GM12878 (cell line): ENCODE results near the gene CEBPG. TPM values are rescaled to one million over a fixed set of nuclear protein-coding genes. Genes with fewer than 3 reads are reported as not detected.

Experiments used
- ATAC-seq: fragments of 200-7000 bp; cut with Tn5 transposase; 3 replicates; pipeline ENCODE4 v1.9.1; 2020; ENCODE audit warnings: mild to moderate bottlenecking, moderate library complexity
- BruUV-seq: library from RNA; stranded (reverse); fragments of 400-500 nt; replicated peaks from 2 replicates; lab custom pipeline; 2021; lab: Mats Ljungman, UMichigan
- CTCF ChIA-PET: fragments of 300-600 bp; sonication (Branson Sonifier 250); formaldehyde crosslinking; extraction: SDS; loops from one replicate; lab custom pipeline; 2021; ENCODE audit warnings: inconsistent platforms; lab: Yijun Ruan, JAX
- POLR2A ChIA-PET: fragments of 350-600 bp; formaldehyde crosslinking; extraction: SDS; loops from one replicate; lab custom pipeline; 2021; ENCODE audit warnings: inconsistent platforms; lab: Charles Lee
- RAD21 ChIA-PET: fragments of 300-600 bp; sonication (Branson Sonifier 250); formaldehyde crosslinking; loops from one replicate; lab custom pipeline; 2023; ENCODE audit warnings: antibody characterized with exemption; ENCODE audit not compliant: unreplicated experiment; lab: Charles Lee
- SMC1A ChIA-PET: fragments of 300-600 bp; sonication (Branson Sonifier 250); formaldehyde crosslinking; loops from one replicate; lab custom pipeline; 2023; ENCODE audit not compliant: unreplicated experiment, uncharacterized antibody; lab: Charles Lee
- DNase-seq: peaks from one replicate; pipeline ENCODE4 v3.0.0-alpha.2; 2011; ENCODE audit warnings: low read depth, low spot score
- FAIRE-seq: peaks from 3 replicates; lab custom pipeline; 2011; peaks lifted over from hg19 to GRCh38; lab: Jason Lieb, UNC
- H2AFZ ChIP-seq: 2 replicates; pipeline ENCODE4 v1.6.0; 2011; ENCODE audit warnings: low read depth, low read length, control low read depth; ENCODE audit not compliant: control insufficient read depth
- H3K27ac ChIP-seq: 2 replicates; pipeline ENCODE4 v1.5.1; 2011; ENCODE audit warnings: control low read depth; ENCODE audit not compliant: control insufficient read depth, insufficient read depth
- H3K27me3 ChIP-seq, 2 experiments: replicated peaks in 1 of 2; 2 replicates each; pipeline versions ENCODE4 v1.6.0 to v1.6.1; 2011; ENCODE audit warnings: low read length in 1 of 2; ENCODE audit not compliant: control insufficient read depth in 2 of 2, insufficient read depth in 2 of 2
- H3K36me3 ChIP-seq, 2 experiments: 2 replicates each; pipeline ENCODE4 v1.5.1; 2011; ENCODE audit warnings: low read length in 1 of 2; ENCODE audit not compliant: control insufficient read depth in 2 of 2, insufficient read depth in 2 of 2
- H3K4me1 ChIP-seq: 2 replicates; pipeline ENCODE4 v1.6.1; 2011; ENCODE audit warnings: mild to moderate bottlenecking, low read length, moderate library complexity, mixed read lengths; ENCODE audit not compliant: control insufficient read depth, insufficient read depth
- H3K4me2 ChIP-seq: 2 replicates; pipeline ENCODE4 v1.6.0; 2011; ENCODE audit warnings: control low read depth; ENCODE audit not compliant: control insufficient read depth, insufficient read depth
- H3K4me3 ChIP-seq: fragments of 200-600 bp; sonication (generic); 2 replicates; pipeline ENCODE4 v1.5.1; 2016
- H3K79me2 ChIP-seq: 2 replicates; pipeline ENCODE4 v1.6.0; 2011; ENCODE audit warnings: low read length; ENCODE audit not compliant: control insufficient read depth, insufficient read depth
- H3K9ac ChIP-seq: 2 replicates; pipeline ENCODE4 v1.8.0; 2011; ENCODE audit warnings: low read length, control low read depth, mixed read lengths; ENCODE audit not compliant: control insufficient read depth, insufficient read depth
- H3K9me3 ChIP-seq: replicated peaks from 3 replicates; pipeline ENCODE4 v1.5.1; 2011; ENCODE audit warnings: mild to moderate bottlenecking, low read length; ENCODE audit not compliant: control insufficient read depth, insufficient read depth
- H4K20me1 ChIP-seq: 2 replicates; pipeline ENCODE4 v1.6.0; 2011; ENCODE audit not compliant: control insufficient read depth, insufficient read depth
- ATF7 ChIP-seq: fragments of 450-650 bp; IDR thresholded peaks from 2 replicates; pipeline ENCODE4 v1.6.1; 2016; ENCODE audit warnings: low read depth, mild to moderate bottlenecking
- CHD1 ChIP-seq: IDR thresholded peaks from 2 replicates; pipeline ENCODE4 v1.6.1; 2012; ENCODE audit warnings: low read depth, low read length, improper control_type of control experiment
- NR2C2 ChIP-seq: IDR thresholded peaks from 2 replicates; pipeline ENCODE4 v1.6.1; 2011; ENCODE audit warnings: borderline replicate concordance, low read depth; ENCODE audit not compliant: control insufficient read depth, insufficient read length
- ZNF24 ChIP-seq: fragments of 450-650 bp; IDR thresholded peaks from 2 replicates; pipeline ENCODE4 v1.6.1; 2017; ENCODE audit warnings: antibody characterized with exemption, mild to moderate bottlenecking
- WGBS: methylation state at CpG from one replicate; pipeline ENCODE4 v1.1.6; 2016; ENCODE audit warnings: low lambda C conversion rate; ENCODE audit not compliant: insufficient replicate concordance, insufficient coverage; ENCODE audit errors: missing lambda C conversion rate; 5-methylcytosine and 5-hydroxymethylcytosine counted together
- in situ Hi-C: fragments of 300-500 bp; cut with MboI; formaldehyde crosslinking; loops from 9 replicates; pipeline ENCODE4 v1.14.3; 2018; ENCODE audit warnings: mixed read lengths
- intact Hi-C: fragments of 100-400 bp; cut with micrococcal nuclease; formaldehyde crosslinking; loops from one replicate; pipeline ENCODE4 v1.14.2; 2022; ENCODE audit not compliant: unreplicated experiment
- polyA plus RNA-seq, 11 experiments: library from polyadenylated mRNA; depleted of rRNA in 4 of 11; unstranded in 6 of 11; stranded (reverse) in 5 of 11; fragments of >200 nt; fragmentation: Nextera tagmentation in 4 of 11; fragmentation: Illumina TruSeq in 1 of 11; extraction: Ambion mirVana in 4 of 11; extraction: Trizol in 1 of 11; gene quantifications; 1 replicate in 1 of 11; 2 replicates in 10 of 11; pipeline versions ENCODE4 v1.2.1 to v1.2.3, GENCODE V29; 2011 to 2016; ENCODE audit warnings: inconsistent platforms in 2 of 11, missing spikeins in 2 of 11, low read depth in 1 of 11
- total RNA-seq, 4 experiments: library from RNA; depleted of rRNA in 3 of 4; stranded (reverse); fragments of >200 nt in 3 of 4; fragmentation: Illumina TruSeq in 1 of 4; extraction: Trizol in 1 of 4; gene quantifications; 2 replicates each; pipeline versions ENCODE4 v1.2.1 to v1.2.3, GENCODE V29; 2013 to 2021
- TF ChIP-seq, protein P1 (sequence below): IDR thresholded peaks from 2 replicates; pipeline ENCODE4 v1.6.1; 2011; ENCODE audit warnings: low read depth, mild to moderate bottlenecking, low read length, moderate library complexity, borderline replicate concordance; ENCODE audit errors: extremely low read depth
- TF ChIP-seq, protein P2 (sequence below): fragments of 450-650 bp; IDR thresholded peaks from 2 replicates; pipeline ENCODE4 v1.6.1; 2017; ENCODE audit warnings: low read depth, mild to moderate bottlenecking, moderate library complexity
- TF ChIP-seq, protein P3 (sequence below), 3 experiments: IDR thresholded peaks in 2 of 3; conservative IDR thresholded peaks in 1 of 3; 2 replicates each; pipeline ENCODE4 v1.5.1; 2011; ENCODE audit warnings: low read depth in 3 of 3, low read length in 3 of 3, mild to moderate bottlenecking in 3 of 3, control low read depth in 2 of 3, moderate library complexity in 2 of 3, inconsistent platforms in 1 of 3, mixed read lengths in 1 of 3; ENCODE audit not compliant: control insufficient read depth in 2 of 3, insufficient read depth in 1 of 3; ENCODE audit errors: extremely low read depth in 1 of 3
- TF ChIP-seq, protein P4 (sequence below): IDR thresholded peaks from 2 replicates; pipeline ENCODE4 v1.6.1; 2012; ENCODE audit warnings: low read depth, low read length, improper control_type of control experiment
- TF ChIP-seq, protein P5 (sequence below): fragments of 450-650 bp; IDR thresholded peaks from 2 replicates; pipeline ENCODE4 v1.6.1; 2018; ENCODE audit warnings: mild to moderate bottlenecking, low read depth, moderate library complexity; ENCODE audit not compliant: partially characterized antibody

The CEBPG gene
- total and polyA plus RNA-seq, 10 of the 15 experiments (the other 5 are each of a cell fraction or from before 2014, with no cell fraction given), result 5.2 to 22.4 (median 20.0) TPM

DNA sequence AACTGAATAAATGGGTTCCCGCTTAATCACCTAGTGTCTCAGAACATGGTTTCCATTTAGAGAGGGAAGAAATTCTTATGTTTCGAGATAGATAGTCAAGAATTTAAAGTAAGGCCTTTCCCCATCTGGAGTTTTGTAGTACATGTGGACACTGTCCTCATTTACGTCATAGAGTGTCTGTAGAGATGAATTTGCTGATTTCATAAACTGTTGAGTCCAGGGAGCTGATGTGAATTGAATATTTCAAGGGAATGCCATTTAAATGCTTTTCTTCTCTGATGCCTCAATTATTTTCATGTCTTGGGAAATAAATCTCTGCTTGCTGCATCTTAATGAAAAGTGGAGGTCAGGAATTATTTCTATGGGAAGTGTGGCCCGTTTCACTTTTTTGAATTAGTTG is 9.5 kb downstream of the CEBPG start (continued):
- TF ChIP-seq, protein P1, sequence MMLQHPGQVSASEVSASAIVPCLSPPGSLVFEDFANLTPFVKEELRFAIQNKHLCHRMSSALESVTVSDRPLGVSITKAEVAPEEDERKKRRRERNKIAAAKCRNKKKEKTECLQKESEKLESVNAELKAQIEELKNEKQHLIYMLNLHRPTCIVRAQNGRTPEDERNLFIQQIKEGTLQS, result no peak
- TF ChIP-seq, protein P2, sequence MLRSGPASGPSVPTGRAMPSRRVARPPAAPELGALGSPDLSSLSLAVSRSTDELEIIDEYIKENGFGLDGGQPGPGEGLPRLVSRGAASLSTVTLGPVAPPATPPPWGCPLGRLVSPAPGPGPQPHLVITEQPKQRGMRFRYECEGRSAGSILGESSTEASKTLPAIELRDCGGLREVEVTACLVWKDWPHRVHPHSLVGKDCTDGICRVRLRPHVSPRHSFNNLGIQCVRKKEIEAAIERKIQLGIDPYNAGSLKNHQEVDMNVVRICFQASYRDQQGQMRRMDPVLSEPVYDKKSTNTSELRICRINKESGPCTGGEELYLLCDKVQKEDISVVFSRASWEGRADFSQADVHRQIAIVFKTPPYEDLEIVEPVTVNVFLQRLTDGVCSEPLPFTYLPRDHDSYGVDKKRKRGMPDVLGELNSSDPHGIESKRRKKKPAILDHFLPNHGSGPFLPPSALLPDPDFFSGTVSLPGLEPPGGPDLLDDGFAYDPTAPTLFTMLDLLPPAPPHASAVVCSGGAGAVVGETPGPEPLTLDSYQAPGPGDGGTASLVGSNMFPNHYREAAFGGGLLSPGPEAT, result no peak

DNA sequence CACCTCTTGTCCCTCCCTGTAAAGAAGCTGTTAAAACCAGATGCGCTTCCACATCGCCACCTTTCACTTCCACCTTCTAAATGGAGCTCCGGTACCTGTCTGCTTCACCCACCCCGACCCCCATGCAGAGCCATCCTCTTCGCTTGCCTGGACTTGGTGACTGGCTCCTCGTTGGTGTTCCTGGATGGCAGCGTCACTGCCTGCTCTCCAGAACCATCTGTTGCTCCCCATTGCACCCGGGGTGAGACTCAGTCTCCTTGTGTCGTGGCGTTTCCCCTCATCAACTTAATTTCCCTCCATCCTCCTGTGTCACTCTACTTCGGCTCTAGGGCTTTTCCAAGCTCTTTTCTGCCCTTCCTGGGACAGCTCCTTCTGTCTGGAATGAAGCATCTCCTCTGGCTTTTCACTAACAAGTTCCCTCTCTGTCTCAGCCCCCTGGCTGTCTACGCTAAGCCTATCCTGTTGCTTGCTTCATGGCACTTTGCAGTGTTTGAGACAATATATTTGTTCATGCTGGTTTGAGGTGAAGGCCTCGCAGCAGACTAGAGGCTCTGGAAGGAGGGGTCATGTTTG is 10.3 kb downstream of the CEBPG start:
- in situ Hi-C loops (no loop called here), intact Hi-C loops (no loop called here)
- peaks cover 5% of the 10 kb centered on the region; the same call in 1 of the 2 replicates for H4K20me1 ChIP-seq
- peak; percentile 62 for FAIRE-seq
- ChIA-PET CTCF (interaction anchor here (1.5 kb wide), 1 partner anchor 9 kb away, joined by 7 read pairs; no protein-coding TSS in a partner anchor), SMC1A (no interaction called here), POLR2A (interaction anchor here (1.1 kb wide), 1 partner anchor 9 kb away, joined by 3 read pairs; no protein-coding TSS in a partner anchor), RAD21 (no interaction called here)
- BruUV-seq, result no TSS peak
- no peaks in the 10 kb centered on the region for H3K9me3 ChIP-seq
- ATAC-seq, result no peak
- peaks cover 9 to 14% of the 10 kb centered on the region in 2 experiments; a peak in 3 of 4 replicates for H3K36me3 ChIP-seq
- no peaks in the 10 kb centered on the region for H3K27me3 ChIP-seq
- H3K79me2 ChIP-seq, result peaks cover 17% of the 10 kb centered on the region
- no peak overlapping the region for H2AFZ ChIP-seq
- no peak overlapping the region for H3K4me2 ChIP-seq
- no peaks in the 10 kb centered on the region for H3K4me1 ChIP-seq
- 93% methylated on average over 13 of the region's 13 CpGs for WGBS
- no peak overlapping the region for H3K9ac ChIP-seq
- H3K27ac ChIP-seq, result no peak overlapping the region
- no peak for DNase-seq
- H3K4me3 ChIP-seq, result no peak overlapping the region
- TF ChIP-seq CHD1 (no peak), NR2C2 (no peak), ZNF24 (no peak), ATF7 (no peak)
- TF ChIP-seq, protein P3, sequence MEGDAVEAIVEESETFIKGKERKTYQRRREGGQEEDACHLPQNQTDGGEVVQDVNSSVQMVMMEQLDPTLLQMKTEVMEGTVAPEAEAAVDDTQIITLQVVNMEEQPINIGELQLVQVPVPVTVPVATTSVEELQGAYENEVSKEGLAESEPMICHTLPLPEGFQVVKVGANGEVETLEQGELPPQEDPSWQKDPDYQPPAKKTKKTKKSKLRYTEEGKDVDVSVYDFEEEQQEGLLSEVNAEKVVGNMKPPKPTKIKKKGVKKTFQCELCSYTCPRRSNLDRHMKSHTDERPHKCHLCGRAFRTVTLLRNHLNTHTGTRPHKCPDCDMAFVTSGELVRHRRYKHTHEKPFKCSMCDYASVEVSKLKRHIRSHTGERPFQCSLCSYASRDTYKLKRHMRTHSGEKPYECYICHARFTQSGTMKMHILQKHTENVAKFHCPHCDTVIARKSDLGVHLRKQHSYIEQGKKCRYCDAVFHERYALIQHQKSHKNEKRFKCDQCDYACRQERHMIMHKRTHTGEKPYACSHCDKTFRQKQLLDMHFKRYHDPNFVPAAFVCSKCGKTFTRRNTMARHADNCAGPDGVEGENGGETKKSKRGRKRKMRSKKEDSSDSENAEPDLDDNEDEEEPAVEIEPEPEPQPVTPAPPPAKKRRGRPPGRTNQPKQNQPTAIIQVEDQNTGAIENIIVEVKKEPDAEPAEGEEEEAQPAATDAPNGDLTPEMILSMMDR (IDR thresholded peaks at IDR 0.05 in 2 of 3, conservative IDR thresholded peaks at IDR 0.05 in 1 of 3; ENCODE audit: control insufficient read depth in 2 of 3, extremely low read depth in 1 of 3, insufficient read depth in 1 of 3, low read depth in 3 of 3, low read length in 3 of 3), result no peak
- TF ChIP-seq, protein P4, sequence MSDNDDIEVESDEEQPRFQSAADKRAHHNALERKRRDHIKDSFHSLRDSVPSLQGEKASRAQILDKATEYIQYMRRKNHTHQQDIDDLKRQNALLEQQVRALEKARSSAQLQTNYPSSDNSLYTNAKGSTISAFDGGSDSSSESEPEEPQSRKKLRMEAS, result no peak
- TF ChIP-seq, protein P5, sequence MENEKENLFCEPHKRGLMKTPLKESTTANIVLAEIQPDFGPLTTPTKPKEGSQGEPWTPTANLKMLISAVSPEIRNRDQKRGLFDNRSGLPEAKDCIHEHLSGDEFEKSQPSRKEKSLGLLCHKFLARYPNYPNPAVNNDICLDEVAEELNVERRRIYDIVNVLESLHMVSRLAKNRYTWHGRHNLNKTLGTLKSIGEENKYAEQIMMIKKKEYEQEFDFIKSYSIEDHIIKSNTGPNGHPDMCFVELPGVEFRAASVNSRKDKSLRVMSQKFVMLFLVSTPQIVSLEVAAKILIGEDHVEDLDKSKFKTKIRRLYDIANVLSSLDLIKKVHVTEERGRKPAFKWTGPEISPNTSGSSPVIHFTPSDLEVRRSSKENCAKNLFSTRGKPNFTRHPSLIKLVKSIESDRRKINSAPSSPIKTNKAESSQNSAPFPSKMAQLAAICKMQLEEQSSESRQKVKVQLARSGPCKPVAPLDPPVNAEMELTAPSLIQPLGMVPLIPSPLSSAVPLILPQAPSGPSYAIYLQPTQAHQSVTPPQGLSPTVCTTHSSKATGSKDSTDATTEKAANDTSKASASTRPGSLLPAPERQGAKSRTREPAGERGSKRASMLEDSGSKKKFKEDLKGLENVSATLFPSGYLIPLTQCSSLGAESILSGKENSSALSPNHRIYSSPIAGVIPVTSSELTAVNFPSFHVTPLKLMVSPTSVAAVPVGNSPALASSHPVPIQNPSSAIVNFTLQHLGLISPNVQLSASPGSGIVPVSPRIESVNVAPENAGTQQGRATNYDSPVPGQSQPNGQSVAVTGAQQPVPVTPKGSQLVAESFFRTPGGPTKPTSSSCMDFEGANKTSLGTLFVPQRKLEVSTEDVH, result no peak
